Prostate gland (tissue), 2 donors: ENCODE data around the gene TMEM258.

Experiments used
- CTCF ChIP-seq, 4 experiments: fragments of 200-600 bp in 2 of 4; fragments of 450-650 bp in 2 of 4; sonication (generic) in 2 of 4; IDR thresholded peaks; 1 replicate in 3 of 4; 2 replicates in 1 of 4; pipeline ENCODE4 v1.5.1; 2016 to 2019; ENCODE audit warnings: antibody characterized with exemption in 4 of 4, mild to moderate bottlenecking in 2 of 4, moderate library complexity in 2 of 4
- POLR2A ChIP-seq: fragments of 450-650 bp; IDR thresholded peaks from one replicate; pipeline ENCODE4 v1.6.1; 2016; ENCODE audit warnings: antibody characterized with exemption, mild to moderate bottlenecking

- TF ChIP-seq CTCF (IDR thresholded peaks at IDR 0.05): no peak
- no peak for TF ChIP-seq POLR2A
These were observed 7.9 kb downstream of the TMEM258 start for GRCh38 chr11:61784506-61784805.
